Colon (tissue), 2 donors: ENCODE measurements around the gene LARGE1.
A peak's percentile ranks its signal among the peaks of the same experiment; 100 is the strongest.
"Not testable (repeated sequence)": the region's sequence is repeated elsewhere in the genome, so short reads cannot be mapped to it uniquely, and the experiment has no call there.

Experiments
- FAIRE-seq: peaks from 2 replicates; lab custom pipeline; 2012; peaks lifted over from hg19 to GRCh38; lab: Jason Lieb, UNC
- donor health status: control.
- donor health status: control.

LARGE1 gene

GRCh38 chr22:33593818-33594217 is 326.5 kb downstream of the LARGE1 start:
- no peak for FAIRE-seq

- FAIRE-seq = no peak
These were observed 328.3 kb downstream of the LARGE1 start for GRCh38 chr22:33591946-33592345.

GRCh38 chr22:33589297-33589696 is 331.0 kb downstream of the LARGE1 start:
- peak; percentile 28 for FAIRE-seq

DNA sequence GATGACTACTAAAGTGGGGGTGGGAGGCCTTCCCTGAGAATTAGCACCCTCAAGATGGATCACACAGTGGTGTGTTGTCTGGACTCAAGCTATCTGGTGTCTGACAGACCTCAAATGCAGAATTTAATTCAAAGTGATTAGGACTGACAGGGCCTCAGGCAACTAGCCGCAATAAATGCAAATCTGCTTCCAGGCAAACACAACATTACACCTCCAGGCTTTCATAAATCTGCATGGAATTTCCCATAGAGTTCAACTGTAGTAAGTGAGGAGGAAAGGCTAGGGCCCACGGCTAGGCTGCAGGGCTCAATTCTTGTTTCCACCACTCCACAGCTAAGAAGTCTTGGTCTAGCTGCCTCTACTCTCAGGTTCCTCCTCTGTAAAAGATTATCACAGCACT is 331.4 kb downstream of the LARGE1 start:
- no peak for FAIRE-seq

GRCh38 chr22:33584152-33584551 is 336.1 kb downstream of the LARGE1 start:
- no peak for FAIRE-seq

DNA sequence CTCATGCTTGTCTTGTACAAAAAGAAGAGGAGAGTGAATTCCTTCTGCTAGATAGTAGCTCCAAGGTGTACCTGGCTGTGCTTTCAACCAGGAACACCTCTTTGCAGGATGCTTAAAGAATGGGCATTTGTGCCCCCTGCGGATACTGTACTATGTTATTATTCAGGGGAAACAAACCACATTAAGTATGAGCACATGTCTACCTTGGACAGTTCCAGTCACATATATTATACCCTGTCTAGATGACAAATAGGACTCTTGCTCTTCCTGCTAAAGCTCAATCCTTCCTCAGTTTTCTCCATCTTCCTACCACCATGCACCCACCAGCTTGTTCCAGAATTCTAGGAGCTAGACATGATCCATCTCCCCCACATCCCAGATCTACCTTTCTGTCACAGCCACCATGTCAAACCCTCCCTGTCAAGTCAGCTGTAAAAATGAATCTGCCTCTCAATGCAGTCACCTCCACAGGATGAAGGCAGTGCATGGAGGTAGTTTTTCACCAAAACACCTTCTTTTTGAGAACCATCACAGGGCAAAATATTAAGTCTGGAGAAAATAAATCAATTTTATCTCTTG is 337.4 kb downstream of the LARGE1 start:
- no peak for FAIRE-seq

DNA sequence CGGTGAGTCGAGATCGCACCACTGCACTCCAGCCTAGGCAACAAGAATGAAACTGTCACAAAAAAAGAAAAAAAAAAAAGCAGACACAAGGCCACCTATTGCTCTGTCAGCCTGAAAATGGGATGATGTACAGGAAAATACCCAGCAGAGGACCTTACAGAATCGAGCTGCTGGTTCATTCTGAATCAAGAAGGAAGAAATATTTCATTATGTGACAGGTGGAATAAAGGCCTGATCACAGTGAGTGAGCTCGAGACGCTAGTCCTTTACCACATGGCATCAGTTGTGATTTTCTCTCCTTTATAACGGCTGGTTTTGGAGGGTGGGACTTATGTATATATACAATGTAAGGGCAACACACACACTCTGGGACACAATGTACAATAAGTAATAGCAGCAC is 340.0 kb downstream of the LARGE1 start:
- no peak for FAIRE-seq

- FAIRE-seq = no peak
These were observed 340.7 kb downstream of the LARGE1 start for GRCh38 chr22:33579448-33580093.

GRCh38 chr22:33578752-33579151 is 341.5 kb downstream of the LARGE1 start:
- FAIRE-seq = peak; percentile 41

DNA sequence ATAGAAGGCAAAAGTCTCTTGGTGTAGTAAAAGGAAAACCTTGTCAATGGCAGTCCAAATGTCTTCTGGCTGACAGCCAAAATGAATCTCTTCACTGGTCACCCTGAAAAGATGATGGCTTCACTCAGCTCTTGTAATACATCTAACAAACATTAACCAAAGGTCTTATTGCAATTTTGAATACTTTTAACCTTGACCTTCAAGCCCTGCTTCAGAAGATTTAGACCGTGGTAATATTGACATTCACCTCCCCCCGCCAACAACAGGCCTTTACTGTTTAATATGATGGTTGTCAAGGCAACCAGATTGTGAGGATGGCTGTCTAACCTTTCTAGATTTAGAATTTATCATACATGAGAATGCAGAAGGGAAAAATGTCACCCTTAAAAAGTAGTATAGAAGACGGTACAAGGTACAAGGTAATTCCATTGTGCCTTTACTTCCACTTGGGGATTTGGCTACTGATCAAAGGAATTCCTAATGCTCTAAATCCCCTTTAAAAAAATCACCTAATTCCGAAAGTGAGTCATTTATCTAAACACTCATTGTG is 342.3 kb downstream of the LARGE1 start:
- FAIRE-seq = no peak

- no peak for FAIRE-seq
These were observed 344.1 kb downstream of the LARGE1 start for GRCh38 chr22:33576205-33576604.

GRCh38 chr22:33575771-33576170 is 344.5 kb downstream of the LARGE1 start:
- FAIRE-seq = no peak

DNA sequence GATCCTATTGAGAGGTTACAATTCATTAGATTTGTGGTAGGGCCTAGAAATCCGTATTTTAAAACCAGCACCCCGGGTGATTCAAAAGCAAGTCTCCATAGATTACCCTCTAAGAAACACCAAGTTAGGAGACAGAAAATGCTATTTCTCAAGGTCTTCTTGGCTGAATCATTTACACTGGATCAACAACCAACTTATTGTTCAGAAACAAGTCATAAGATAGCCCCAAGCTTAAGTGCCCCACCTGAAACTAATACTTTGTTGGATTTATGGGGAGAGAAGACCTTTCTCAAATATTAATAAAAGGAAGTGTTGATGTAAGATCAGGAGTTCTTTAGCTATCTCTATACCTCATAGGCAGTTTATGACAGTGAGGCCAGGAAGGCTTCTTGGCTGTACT is 345.2 kb downstream of the LARGE1 start:
- no peak for FAIRE-seq

GRCh38 chr22:33573479-33573878 is 346.8 kb downstream of the LARGE1 start:
- no peak for FAIRE-seq

- no peak for FAIRE-seq
These were observed 348.2 kb downstream of the LARGE1 start for GRCh38 chr22:33572086-33572485.

GRCh38 chr22:33570110-33570509 is 350.2 kb downstream of the LARGE1 start:
- FAIRE-seq = no peak

DNA sequence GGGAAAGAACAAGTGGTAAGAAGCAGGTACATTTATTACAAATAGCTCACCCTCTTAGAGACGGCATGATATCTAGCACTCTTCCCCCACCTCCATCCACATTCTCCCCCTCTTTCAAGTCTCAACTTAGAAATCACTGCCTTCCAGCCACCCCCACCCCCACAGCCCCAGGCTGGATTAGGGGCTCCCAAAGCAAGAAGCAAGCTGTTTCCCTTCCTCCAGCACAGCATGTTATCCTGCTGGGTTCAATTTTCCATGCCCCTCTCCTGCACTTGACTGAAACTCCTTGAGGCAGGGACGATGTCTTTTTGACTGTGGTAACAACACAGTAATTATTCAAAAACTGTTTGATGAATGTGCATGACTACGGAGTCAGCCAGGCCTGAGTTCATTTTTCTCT is 350.7 kb downstream of the LARGE1 start:
- FAIRE-seq = no peak

DNA sequence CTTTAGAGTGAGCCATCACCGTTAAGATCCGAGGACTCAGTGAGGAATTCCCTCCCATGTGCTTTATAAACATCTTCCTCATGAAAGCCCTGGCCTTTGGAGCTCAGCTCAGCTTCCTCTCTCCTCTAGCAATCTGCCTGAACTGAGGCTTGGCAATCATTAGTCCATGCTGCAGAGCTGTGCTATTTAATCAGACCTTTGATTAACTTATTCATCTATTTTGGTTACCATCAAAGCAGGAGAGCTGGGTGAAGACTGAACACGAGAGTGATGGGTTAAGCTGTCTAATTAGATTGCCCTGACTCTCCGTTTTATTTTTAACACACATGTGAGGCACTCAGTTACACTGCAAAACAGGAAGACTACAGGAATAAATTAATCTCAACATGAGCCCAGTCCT is 351.3 kb downstream of the LARGE1 start:
- FAIRE-seq = no peak

DNA sequence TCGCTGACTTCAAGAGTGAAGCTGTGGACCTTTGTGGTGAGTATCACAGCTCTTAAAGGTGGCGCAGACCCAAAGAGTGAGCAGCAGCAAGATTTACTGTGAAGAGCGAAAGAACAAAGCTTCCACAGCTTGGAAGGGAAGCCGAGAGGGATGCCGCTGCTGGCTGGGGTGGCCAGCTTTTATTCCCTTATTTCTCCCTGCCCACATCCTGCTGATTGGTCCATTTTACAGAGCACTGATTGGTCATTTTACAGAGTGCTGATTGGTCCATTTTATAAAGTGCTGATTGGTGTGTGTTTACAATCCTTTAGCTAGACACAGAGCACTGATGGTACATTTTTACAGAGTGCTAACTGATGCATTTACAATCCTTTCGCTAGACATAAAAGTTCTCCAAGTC is 353.8 kb downstream of the LARGE1 start:
- not testable (repeated sequence) for FAIRE-seq

DNA sequence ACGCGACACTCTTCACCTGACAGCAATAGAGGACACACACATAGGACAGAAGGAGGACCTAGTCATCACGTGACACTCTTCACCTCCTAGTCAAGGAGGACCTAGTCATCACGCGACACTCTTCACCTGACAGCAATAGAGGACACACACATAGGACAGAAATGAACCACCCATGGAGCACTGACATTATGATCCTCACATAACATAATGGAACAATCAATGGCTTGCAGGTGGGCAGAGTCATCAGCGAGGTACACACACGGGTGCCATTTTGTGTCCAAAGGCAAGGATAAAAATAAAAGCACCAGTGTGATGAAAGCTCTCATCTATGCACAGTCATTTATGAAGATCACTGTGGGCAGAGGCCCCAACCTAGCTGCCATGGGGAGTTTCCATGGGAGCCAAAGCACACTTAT is 354.7 kb downstream of the LARGE1 start:
- no peak for FAIRE-seq

- no peak for FAIRE-seq
These were observed 355.6 kb downstream of the LARGE1 start for GRCh38 chr22:33564683-33565082.

DNA sequence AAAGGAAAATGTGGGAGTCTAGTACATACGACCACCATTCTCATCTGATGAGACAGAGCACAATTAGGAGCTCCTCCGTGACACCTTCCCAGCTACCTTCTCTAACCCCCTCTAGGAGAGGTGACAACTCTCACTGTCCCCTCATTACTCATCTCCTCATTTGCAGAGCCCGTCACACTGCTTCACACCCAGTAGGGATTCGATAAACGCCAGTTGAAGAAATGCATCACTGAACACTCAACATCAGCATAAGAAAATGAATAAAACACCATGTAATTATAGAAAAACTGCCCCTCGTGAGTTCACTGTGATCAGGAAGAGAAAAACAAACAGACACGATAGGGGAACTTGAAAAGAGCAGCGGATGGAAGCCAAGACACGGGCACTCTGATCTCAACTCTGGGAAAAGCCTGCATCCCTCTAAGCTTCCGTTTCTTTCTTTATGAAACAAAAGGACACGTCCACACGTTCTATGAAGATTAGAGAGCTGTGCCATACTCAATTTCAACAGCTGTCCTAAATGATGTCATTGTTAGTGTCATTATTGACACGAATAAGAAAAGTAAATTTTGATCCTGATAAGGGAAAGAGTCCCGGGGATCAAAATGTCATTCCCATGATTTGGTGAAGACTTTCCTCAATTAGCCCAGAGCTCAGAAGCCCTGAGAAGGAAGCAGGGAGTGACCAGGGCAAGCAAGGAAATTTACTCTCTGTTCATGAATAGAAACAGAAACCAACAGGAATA is 356.9 kb downstream of the LARGE1 start:
- FAIRE-seq = no peak

DNA sequence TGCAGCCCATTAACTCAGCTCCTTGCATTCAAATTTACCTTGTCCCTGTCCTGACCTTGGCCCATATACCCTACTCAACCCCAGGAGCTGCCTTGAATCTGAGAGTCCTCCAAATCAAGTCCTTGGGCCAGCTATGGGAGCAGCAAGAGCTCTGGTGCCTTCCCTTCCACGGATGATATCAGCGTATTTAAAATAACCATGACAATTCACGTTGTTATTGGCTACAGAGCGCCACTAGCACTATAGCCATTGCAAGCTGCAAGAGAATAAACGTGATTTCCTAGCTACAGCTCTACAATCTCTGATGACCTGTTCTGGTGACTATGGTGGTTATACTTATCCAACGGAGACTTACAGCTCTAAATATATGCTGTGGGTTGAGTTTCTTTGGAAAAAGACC is 357.8 kb downstream of the LARGE1 start:
- FAIRE-seq = no peak
